Esophagus muscularis mucosa (tissue), 3 donors: ENCODE results near the gene XPNPEP2.

Source experiments
- POLR2A ChIP-seq: fragments of 450-650 bp; IDR thresholded peaks from one replicate; pipeline ENCODE4 v1.6.1; 2017; ENCODE audit warnings: antibody characterized with exemption, moderate library complexity, mild to moderate bottlenecking, low read depth
- POLR2AphosphoS5 ChIP-seq, 2 donors: sonication (generic); formaldehyde crosslinking; IDR thresholded peaks; one replicate each; pipeline ENCODE4 v1.6.1; 2017; ENCODE audit warnings: antibody characterized with exemption in 2 of 2
- TF ChIP-seq, protein P1 (sequence below), 3 experiments: fragments of 200-600 bp in 2 of 3; fragments of 450-650 bp in 1 of 3; sonication (generic) in 2 of 3; IDR thresholded peaks; one replicate each; pipeline ENCODE4 v1.5.1; 2017 to 2019; ENCODE audit warnings: antibody characterized with exemption in 3 of 3, mild to moderate bottlenecking in 2 of 3, moderate library complexity in 1 of 3

DNA sequence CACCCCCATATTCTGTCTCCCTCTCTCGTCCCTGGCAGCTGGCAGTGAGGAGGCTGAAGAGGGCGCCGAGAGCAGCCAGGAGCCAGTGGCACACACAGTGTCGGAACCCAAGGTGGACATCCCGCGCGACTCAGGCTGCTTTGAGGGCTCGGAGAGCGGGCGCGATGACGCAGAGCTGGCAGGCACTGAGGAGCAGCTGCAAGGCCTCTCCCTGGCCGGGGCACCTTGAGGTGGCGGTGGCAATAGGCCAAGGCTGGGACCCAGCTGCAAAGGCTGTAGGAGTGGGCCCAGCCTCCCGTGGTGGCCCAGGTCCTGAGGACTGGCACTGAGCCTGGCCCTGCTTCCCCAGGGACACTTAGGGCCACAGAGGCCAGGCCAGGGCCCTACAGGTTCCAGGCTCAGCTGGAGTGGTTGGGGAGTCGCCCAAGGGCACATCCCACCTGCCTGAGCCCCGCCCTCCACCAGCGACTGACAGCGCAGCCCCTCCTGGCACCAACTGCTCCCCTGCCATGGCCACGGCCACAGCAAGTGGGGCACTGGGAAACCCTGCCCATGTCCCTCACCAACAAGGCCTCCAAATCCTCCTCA lies 54.9 kb downstream of the XPNPEP2 start:
- TF ChIP-seq, protein P1, sequence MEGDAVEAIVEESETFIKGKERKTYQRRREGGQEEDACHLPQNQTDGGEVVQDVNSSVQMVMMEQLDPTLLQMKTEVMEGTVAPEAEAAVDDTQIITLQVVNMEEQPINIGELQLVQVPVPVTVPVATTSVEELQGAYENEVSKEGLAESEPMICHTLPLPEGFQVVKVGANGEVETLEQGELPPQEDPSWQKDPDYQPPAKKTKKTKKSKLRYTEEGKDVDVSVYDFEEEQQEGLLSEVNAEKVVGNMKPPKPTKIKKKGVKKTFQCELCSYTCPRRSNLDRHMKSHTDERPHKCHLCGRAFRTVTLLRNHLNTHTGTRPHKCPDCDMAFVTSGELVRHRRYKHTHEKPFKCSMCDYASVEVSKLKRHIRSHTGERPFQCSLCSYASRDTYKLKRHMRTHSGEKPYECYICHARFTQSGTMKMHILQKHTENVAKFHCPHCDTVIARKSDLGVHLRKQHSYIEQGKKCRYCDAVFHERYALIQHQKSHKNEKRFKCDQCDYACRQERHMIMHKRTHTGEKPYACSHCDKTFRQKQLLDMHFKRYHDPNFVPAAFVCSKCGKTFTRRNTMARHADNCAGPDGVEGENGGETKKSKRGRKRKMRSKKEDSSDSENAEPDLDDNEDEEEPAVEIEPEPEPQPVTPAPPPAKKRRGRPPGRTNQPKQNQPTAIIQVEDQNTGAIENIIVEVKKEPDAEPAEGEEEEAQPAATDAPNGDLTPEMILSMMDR (IDR thresholded peaks at IDR 0.05): no peak
- no peak for TF ChIP-seq POLR2AphosphoS5 (IDR thresholded peaks at IDR 0.05)
- no peak for TF ChIP-seq POLR2A
